Measurements from ENCODE around the gene PDAP1. TPM values are rescaled to one million over a fixed set of nuclear protein-coding genes. Genes with fewer than 3 reads are reported as not detected.

The PDAP1 gene
- total RNA-seq, 2 experiments from 2014 or later: 207 to 213 TPM

Other genes starting within 250 kb of the PDAP1 start
- not detected for gene KPNA7, start 200.5 kb downstream of the PDAP1 start, total RNA-seq
- not detected for gene MYH16, start 135.8 kb downstream of the PDAP1 start, total RNA-seq
- gene ARPC1A, start 82.7 kb downstream of the PDAP1 start, total RNA-seq: 10 to 100 TPM; 77.9 to 80.4 TPM
- gene ARPC1B, start 33.9 kb downstream of the PDAP1 start, total RNA-seq: 100 to 1,000 TPM; 267 to 276 TPM
- 100 to 1,000 TPM; 173 to 180 TPM for gene BUD31, start 372 bp upstream of the PDAP1 start, total RNA-seq
- 1 to 10 TPM; 6.0 to 7.0 TPM for gene PTCD1, start 30.2 kb upstream of the PDAP1 start, total RNA-seq
- gene CPSF4, start 30.3 kb upstream of the PDAP1 start, total RNA-seq: 10 to 100 TPM; 65.2 to 65.4 TPM
- gene ATP5MF, start 57.6 kb upstream of the PDAP1 start, total RNA-seq: 100 to 1,000 TPM; 473 to 493 TPM
- 10 to 100 TPM; 13.1 to 14.4 TPM for gene ZNF789, start 64.3 kb upstream of the PDAP1 start, total RNA-seq
- gene ZNF394, start 91.7 kb upstream of the PDAP1 start, total RNA-seq: 10 to 100 TPM; 27.2 to 31.2 TPM
- gene ZKSCAN5, start 96.1 kb upstream of the PDAP1 start, total RNA-seq: 1 to 10 TPM; 8.6 to 9.0 TPM
- gene FAM200A, start 143.5 kb upstream of the PDAP1 start, total RNA-seq: 1 to 10 TPM; 7.1 to 7.3 TPM
- gene ZNF655, start 150.0 kb upstream of the PDAP1 start, total RNA-seq: 10 to 100 TPM; 54.9 to 57.1 TPM
- under 1 TPM; 0.80 to 0.86 TPM for gene TMEM225B, start 189.7 kb upstream of the PDAP1 start, total RNA-seq
- gene ZSCAN25, start 208.3 kb upstream of the PDAP1 start, total RNA-seq: 10 to 100 TPM; 24.8 to 27.8 TPM